Measurements from ENCODE around the gene GRK6.
A peak's percentile ranks its signal among the peaks of the same experiment; 100 is the strongest.

Gene GRK6

DNA sequence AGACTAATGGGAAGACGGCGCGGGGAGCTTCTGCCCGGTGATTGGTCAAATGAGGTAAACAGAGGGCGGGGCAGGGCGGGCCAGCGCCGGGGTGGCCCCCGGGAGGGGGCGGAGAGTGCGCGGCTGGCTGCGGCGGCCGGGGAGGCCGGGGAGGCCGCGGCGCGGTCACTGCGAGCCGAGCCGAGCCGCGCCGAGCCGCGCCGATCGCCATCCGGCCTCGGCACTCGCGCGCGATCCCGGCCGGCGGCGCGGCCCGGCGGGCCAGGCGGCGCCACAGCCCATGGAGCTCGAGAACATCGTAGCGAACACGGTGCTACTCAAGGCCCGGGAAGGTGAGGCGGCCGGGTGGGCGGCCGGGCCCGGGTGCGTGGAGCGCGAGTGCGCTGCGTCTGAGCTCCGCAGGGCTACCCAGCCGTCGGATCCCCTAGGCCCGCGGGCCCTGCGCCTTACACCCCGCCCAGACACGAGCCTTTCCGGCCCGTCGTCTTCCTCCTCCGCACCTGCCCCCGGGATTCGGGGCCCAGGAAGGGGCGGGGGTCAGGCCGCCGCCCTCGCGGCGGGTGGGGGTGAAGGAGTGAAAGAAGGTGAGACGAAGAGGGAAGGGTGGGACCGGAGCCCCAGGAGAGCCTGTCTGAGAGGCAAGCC lies at the start of gene GRK6:
TSS of gene GRK6 (plus strand) at position 111 of the 645 bp plus-strand sequence. CDS start at position 281, 170 bp downstream.
- peak; percentile 78 to 80 for DNase-seq

DNA sequence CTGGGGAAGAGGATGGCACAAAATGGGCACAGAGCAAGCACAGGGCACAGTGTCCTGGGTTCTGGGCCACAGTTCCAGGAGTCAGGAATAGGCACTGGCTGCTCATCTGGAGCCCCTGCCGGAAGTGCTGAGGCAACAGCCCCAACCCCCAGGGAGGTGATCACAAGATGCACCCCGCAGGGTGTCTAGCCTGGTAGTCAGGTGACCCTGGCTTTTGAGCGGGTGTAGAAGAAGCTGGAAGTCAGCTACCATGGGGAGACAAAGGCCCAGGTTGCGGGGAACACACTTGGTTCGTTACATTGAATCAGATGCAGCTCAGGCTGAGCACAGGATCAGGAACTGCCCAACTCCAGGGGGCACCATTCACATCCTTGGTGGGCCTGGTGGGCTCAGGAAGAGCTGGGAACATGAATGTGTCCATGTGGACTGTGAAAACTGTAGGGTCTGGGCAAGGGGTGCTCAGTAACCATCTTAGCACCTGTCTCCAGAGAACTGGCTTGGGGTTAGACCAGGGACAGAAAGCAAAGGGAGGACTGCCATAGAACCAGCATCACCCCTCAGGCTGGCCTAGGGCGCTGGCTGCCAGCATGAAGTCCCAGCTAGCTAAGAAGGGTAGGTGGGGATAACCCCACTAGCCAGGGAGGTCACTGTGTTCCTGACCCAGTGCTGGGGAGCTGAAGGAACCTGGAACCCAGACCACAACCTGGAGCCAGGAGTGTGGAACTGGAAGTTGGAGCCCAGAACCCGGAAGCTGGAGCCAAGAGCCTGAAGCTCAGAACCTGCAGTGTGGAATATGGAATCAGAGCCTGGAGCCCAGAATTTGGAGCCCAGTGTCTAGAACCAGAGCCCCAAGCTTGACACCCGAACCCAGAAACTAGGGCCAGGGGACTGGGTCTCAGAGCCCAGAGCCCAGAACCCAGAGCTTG lies 48.4 kb upstream of the GRK6 start:
- no peak for DNase-seq

DNA sequence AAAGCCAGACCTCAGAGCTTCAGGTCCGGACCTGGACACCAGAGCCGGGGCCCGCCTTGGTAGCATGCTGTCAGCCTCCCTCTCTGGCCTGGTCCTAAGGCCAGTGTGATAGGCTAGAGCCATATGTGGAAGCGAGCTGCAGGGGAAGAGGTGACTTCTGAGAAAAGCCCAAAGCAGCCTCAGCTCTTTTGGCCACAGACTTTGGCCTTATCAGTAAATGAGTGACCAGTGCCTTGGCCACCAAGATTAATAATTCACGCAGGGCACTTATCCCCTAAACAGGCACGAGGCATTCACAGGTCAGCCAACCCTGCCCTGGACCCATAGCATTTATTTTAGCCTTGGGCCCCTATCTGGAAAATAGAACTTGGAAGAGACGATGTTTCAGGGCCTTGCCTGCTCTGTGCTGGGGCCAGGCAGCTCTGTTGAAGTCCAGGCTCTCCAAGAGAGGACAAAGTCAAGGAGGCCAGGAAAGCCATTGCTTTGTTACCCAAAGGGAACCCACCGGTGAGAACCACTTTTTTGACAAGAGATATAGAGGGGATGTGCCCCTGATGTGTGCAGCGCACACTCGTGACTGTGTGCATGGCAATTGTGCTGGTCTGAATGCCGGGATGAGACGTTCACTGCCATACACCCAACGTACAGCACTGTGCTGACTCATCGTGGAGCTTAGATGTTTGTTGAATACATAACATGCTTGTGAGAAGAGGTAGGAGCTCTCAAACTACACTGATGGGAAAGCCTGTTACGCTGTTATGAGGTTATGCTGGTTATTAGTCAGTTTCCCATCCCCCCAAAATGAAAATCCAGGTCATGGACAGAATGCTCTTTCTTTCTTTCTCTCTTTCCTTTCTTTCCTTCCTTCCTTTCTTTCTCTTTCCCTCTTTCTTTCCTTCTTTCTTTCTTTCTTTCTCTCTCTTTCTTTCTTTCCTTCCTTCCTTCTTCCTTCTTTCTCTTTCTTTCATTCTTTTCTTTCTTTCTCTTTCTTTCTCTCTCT lies 47.3 kb upstream of the GRK6 start:
- DNase-seq = peak in 1 of 2 experiments; percentile 45

DNA sequence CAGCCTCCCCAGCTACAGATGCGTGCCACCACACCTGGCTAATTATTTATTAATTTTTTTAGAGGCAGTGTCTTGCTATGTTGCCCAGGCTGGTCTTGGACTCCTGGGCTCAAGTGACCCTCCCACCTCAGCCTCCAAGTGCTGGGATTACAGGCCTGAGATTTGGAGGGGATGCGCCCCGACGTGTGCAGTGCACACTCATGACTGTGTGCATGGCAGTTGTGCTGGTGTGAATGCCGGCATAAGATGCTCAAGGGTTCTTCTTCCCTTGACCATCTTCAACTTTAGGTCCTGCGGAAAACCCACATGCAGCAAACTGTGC lies 45.7 kb upstream of the GRK6 start:
- DNase-seq = no peak

DNA sequence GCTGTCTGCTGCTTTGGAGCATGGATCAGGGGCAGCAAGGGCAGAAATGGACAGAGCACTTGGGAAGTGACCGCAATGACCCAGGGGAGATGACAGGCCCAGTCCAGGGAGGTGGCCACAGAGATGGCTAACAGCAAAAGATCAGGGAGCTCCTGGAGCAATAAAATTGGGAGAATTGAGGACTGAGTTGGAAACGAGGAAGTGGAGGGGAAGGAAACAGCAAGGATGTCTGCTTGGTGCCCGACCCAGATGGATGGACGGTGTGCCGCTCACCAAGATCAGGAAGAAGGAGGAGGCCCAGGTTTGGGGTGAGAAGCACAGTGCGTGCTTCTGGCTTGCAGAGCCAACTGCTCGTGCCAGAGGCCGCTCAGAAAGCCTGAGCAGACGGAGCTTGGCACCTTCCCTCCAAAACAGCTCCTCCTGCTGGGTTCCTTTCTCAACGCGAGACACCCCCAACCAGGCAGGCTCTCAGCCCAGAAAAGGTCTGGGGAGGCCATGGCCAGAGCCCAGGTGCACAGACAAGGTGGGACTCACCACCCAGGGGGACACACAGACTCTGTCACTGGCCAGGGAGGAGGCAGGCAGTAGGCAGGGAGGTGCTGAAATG lies 44.0 kb upstream of the GRK6 start:
- DNase-seq = no peak

DNA sequence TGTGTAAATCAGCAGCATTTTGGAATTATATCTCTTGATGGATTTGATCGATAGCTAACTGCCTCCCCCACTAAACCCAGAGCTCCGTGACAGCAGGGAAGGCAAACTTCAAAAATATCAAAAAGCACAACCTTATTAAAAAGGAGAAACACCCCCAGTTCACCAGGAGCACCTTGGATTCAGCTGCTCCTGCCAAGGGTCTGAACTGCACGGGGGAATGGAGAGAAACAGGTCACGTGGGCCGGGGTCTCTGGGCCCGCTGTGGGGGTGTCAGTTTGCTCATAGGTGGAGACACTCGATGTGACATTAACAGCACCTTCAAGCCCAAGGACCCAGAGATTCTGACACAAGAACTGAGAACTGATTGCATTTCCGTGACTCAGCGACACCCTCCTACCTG lies 43.3 kb upstream of the GRK6 start:
- no peak for DNase-seq

DNA sequence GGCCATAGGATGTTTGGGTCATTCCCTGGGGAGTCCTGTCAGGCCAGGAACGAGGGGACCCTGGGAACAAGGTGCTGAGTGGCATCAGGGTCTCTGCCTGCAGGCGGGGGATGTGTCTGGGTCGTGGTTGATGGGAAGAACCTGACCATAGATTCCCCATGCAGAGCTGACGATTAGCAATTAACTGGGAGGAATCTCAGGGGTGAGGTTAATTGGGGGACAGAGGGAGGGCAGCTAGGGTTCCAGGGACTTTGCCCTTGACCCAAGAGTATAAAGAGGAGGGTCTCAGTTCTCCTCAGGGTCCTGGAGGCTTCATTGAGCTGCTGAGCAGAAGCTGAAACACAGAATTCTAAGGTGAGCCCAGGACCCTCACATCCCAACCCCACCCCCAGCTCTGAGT lies 42.3 kb upstream of the GRK6 start, which contains the start of gene SLC34A1:
TSS of gene SLC34A1 (plus strand) at position 301 of the 400 bp plus-strand sequence. CDS start 1,308 bp downstream, outside the sequence.
- DNase-seq = no peak

DNA sequence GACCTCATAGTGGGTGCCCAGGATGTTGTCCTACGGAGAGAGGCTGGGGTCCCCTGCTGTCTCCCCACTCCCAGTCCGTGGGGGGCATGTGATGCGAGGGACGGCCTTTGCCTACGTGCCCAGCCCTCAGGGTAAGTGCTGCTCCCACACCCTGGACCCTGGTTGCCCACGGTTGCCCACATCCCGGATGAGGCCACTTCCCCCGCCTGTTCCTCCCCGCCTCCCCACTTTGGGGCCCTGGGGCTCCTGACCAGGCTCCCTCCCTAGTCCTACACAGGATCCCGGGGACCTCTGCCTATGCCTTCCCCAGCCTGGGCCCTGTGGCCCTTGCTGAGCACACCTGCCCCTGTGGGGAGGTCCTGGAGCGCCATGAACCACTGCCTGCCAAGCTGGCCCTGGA lies 40.8 kb upstream of the GRK6 start:
- DNase-seq = no peak

DNA sequence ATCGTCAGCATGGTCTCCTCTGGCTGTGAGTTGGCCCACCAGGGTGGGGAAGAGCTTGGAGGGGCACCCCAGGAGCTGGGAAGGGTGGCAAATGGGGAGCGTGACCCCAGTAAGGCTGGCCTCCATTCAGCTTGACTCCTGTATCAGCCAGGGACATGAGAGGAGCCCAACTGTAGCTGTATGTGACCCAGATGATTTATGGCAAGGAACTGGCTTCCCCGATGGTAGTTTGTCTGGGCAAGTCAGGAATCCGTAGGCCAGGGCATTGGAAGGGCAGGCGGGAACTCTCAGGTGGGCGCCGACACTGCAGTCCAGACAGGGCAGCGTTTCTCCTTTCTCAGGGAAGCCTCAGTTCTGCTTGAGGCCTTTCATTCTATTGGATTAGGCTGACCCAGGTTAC lies 39.9 kb upstream of the GRK6 start:
- no peak for DNase-seq

DNA sequence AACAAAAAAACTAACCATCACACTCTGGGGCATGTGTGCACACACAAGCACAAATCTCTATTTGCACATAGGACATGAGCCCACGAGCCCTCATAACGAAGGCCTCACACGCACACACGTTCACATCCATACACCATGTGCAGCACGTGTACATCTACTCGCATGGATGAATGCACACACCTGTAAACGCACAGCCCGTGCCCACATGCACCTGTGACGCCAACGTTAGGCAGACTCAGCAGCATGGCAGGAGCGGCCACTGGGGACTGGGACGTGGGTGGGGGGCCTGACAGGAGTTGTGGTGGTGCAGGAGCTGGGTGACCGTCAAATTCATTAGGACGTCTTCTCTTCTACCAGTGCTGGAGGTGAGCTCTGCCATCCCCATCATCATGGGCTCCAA lies 39.1 kb upstream of the GRK6 start:
- no peak for DNase-seq

DNA sequence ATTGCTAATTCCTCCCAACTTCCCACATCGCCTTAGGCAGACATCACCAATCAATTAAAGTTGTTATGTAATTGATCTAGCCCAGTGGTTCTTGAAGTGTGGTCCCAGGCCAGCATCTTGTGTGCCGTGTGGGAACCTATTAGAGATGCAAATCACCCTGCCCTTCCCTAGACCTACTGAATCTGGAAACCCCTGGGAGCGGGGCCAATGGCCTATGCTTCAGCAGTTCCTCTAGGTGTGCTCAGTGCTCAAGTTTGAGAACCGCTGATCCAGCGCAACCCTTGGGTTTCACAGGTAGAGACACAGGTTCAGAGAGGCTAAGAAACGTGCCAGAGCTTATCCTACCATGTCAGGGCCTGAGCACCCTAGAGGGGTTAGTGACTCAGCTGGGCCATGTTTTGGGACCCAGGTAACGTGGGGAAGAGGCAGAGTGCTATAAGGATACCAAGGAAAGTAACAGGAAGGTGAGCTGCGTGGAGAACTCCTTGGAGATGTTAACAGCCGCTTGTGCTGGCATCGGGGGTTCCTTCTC lies 37.9 kb upstream of the GRK6 start:
- no peak for DNase-seq

DNA sequence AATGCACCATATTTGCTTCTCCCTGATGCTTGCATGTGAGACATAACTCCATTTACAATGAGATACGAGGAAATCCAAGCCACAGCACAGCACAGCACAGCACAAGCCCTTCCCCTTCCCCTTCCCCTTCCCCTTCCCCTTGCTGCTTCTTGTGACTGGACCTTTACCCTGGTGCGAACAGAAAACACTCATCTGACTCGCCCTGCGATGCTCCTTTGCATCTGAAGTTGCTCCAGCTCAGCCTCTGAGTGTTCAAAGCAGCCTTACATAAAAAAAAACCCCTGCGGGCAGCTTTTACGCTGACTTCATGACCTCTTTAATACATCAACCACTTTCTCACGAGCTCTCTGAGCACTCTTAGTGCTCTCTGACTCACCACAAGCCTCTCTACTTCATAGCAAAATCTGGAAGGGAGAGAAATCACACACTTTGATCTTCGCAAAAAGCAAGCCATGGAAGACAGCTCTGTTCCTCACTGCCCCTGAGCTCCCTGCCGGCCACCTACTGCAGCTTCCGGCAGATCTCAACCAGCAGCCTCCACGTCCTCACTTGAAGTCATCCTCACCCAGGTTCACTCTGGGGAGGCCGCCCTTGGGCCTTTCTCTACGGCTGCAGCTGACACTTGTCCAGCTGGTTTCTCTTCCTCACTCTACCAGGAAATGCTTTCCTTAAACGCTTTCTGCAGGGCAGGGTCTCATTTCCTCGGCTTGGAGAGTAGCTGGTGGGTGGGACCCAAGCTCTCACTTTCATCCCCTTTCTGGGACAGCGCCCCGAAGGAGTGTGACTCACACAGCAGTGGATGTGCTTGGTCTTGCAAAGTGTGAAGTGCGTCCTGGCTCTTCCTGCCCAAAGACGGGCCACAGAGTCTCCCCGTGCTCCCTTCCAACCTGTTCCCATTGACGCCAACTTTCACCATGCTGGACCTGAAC lies 37.0 kb upstream of the GRK6 start:
- DNase-seq = peak; percentile 65 to 71

DNA sequence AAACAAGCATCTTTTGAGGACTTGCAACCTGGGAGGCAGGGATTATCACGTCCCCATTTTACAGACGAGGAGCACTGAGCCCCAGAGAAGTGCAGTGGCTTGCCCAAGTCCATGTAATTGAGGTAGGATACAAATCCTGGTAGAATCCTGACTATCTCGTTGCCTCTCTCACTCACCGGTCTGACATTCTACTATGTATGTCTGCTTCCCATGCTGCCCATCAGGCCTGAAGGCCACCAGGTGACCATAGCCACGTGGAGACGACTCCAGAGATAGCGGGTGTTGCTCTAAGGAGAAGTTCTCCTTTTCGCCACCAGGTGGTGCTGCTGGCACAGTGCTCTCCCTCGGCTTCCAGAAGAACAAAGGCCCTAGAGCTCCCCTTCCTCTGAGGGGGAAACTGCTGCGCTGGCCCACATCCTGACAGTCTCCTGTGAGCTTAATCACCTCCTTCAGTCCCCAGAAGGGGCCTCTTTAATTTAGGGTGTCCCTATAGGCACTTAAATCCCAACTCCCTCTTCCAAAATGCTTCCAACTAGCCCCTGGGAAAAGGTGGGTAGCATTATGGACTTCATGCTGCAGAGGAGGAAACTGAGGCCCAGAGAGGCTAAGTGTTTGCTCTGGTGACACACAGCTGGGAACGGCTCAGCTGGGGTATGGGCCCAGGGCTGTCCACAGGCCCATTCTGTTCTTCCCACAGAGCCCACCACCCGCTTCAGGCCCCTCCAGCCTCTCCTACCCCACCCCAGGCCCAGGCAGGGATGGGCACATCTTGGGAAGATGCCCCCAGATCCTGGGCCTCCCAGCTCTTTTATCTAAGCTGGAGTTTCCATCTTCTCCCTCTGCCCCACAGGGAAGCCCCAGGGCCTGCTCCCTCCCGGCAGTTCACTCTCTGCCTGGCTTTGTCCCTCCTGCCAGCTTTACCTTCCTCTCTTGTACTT lies 35.8 kb upstream of the GRK6 start:
- peak; percentile 93 for DNase-seq

DNA sequence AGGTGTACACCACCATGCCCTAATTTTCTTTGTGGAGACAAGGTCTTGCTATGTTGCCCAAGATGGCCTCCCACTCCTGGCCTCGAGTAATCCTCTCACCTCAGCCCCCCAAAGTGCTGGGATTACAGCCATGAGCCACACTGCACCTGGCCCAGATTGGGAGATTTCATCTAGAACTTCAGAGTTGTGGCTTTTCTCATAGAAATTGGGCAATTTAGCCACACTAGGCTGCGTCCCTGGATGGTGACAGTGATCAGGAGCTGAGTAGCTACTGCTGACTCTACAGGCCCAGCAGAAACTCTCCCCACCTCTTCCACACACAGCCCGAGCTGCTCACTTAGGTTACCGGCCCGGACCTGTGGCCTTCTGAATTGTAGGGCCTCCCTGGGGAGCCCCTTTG lies 33.7 kb upstream of the GRK6 start:
- no peak for DNase-seq

DNA sequence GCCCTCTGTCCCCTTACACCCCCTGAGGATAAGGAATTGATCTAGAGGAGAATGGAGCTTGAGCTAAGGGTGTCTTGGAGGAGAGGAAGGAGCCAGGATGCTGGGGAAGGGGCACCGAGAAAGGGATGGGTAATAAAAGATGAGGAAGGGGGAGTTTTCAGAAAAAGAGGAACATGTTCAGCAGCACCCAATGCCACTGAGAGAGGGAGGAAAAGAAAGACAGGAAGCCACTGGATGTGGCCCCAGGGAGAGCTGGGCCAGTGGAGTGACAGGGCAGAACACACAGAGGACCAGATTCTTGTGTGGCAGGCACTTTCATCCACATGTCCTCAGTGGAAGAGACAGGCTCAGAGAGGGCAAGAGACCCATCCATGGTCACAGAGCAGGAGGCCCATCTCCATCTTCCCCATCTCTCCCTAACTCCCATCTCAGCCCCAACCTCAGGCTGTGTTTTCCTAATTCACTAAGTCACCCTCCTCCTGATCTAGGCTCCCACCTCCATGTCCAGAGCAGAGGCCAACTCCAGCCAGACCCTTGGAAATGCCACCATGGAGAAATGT lies 33.2 kb upstream of the GRK6 start:
- no peak for DNase-seq

DNA sequence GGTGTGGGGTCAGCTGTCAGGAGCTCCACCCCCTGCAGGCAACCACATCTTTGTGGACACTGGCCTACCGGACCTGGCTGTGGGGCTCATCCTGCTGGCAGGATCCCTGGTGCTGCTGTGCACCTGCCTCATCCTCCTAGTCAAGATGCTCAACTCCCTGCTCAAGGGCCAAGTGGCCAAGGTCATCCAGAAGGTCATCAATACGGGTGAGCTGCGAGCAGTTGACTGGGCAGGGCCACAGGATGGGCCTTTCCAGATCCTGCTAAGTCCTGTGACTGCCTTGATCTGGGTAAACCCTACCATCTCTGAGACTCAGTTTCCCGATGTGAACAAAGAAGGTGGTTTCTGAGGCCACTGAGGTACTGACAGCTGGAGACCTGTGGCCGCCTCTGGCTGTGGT lies 32.5 kb upstream of the GRK6 start:
- DNase-seq = no peak

DNA sequence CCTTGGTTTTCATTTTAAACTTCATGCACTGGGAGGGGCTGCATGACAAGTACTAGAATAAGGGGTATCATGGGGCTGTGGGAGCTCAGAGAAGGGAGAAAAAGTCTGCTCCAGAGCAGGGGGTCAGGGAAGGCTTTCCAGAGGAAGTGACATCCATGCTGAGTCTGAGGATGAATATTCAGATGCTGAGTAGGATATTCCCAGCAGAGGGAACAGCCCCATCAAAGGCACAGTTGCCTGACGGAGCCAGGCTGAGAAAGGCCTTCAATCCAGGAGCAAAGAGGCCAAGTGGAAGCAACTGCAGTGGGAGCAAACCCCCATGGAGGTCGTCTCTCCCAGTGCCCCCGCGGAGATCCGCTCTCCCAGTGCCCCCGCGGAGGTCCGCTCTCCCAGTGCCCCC lies 30.4 kb upstream of the GRK6 start:
- DNase-seq = no peak

DNA sequence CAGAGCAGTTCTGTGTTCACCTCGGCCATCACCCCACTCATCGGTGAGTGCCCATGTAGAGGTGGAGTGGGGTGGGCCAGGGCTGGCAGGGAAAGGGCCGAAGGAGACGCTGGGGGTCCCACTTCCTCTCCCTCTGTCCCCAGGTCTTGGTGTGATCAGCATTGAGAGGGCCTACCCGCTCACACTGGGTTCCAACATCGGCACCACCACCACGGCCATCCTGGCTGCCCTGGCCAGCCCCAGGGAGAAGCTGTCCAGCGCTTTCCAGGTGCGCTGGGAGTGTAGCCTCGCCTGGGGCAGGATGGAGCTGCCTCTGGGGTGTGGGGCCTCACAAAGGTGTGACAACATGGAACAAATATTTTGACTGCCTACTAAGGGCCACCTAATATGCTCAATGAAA lies 29.7 kb upstream of the GRK6 start:
- DNase-seq = no peak

DNA sequence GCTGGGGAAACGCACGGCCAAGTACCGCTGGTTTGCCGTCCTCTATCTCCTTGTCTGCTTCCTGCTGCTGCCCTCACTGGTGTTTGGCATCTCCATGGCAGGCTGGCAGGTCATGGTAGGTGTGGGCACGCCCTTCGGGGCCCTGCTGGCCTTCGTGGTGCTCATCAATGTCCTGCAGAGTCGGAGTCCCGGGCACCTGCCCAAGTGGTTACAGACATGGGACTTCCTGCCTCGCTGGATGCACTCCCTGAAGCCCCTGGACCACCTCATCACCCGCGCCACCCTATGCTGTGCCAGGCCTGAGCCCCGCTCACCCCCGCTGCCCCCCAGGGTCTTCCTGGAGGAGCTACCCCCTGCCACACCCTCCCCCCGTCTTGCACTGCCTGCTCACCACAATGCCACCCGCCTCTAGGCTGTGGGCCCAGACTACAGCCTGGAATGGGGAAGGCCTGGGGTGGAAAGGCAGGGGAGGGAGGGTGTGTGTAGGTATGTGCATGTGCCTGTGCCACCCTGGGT lies 28.5 kb upstream of the GRK6 start:
- DNase-seq = no peak
